ENCODE results near the gene ZNF678.

GRCh38 chr1:227563324-227564201, at the start of gene ZNF678:
- TF ChIP-seq CTCF (IDR thresholded peaks at IDR 0.05 in 4 of 5, conservative IDR thresholded peaks at IDR 0.05 in 1 of 5) (no peak), POLR2A (IDR thresholded peaks at IDR 0.05) (peak in 1 of 2 donors; percentile 35)
